NCI-H2107 (cell line): ENCODE results near the gene SMAD3.
"Not testable (repeated sequence)": the region's sequence is repeated elsewhere in the genome, so short reads cannot be mapped to it uniquely, and the experiment has no call there.

Source experiments
- DNase-seq: peaks from one replicate; lab custom pipeline; 2025; lab: John Stamatoyannopoulos, UW

SMAD3 gene

DNA sequence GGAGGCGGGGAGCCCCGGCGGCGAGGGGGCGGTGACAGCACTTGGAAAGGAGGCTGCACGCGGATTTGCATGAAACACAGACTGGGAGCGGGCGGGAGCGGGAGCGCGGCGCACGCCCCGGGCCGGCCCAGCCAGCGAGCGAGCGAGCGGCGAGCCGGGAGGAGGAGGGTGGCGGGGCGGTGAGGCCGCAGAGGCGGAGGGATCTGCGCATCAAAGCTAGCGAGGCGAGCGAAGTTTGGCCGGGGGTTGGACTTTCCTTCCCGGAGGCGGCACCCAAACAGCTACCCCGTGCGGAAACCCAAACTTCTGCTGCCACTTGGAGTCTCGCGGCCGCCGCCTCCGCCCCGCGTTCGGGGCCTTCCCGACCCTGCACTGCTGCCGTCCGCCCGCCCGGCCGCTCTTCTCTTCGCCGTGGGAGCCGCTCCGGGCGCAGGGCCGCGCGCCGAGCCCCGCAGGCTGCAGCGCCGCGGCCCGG is at the start of gene SMAD3:
Gene SMAD3, plus strand, starts transcription at position 72 of the 475 bp plus-strand sequence. CDS start 553 bp downstream, outside the sequence.
- DNase-seq: no peak

GRCh38 chr15:67017311-67017710 is 48.1 kb upstream of the SMAD3 start:
- DNase-seq: no peak

DNA sequence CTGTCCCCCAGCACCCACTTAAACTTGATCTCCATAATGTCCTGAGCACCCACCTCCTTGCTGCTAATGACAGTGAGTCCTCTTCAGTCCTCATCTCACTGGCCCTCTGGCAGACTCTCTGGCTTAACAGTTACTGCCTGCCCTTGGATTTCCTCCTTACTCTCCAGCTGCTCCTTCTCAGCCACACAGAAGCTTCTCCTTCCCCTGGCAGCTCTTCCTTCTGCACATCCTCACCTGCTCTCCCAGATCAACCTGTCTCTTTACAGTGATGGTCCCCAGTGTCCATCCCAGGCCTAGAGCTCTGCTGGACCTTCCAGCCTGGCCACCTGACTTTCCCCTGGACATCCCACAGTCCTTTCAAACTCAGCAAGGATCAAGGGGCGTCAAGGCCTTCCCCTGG is 47.4 kb upstream of the SMAD3 start:
- DNase-seq: no peak

DNA sequence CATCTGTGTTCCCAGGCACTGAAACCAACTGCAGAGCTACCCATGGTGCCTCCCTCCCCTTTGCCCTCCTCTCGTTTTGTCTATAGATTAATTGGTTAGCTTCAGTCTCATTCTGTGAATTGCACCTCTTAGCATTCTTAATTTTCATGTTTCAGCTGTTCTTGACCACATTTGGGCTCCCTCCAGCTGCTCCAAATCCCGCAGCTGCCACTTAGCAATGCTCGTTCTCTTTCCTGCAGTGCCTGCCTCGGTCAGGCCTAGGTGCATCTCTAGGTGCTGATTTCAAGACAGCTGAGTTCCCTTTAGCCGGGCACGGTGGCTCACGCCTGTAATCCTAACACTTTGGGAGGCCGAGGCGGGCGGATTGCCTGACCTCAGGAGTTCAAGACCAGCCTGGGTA is 47.0 kb upstream of the SMAD3 start:
- DNase-seq: peak; percentile 27

GRCh38 chr15:67019069-67019468 is 46.3 kb upstream of the SMAD3 start:
- DNase-seq: no peak

GRCh38 chr15:67019884-67020520 is 45.4 kb upstream of the SMAD3 start:
- DNase-seq: no peak

DNA sequence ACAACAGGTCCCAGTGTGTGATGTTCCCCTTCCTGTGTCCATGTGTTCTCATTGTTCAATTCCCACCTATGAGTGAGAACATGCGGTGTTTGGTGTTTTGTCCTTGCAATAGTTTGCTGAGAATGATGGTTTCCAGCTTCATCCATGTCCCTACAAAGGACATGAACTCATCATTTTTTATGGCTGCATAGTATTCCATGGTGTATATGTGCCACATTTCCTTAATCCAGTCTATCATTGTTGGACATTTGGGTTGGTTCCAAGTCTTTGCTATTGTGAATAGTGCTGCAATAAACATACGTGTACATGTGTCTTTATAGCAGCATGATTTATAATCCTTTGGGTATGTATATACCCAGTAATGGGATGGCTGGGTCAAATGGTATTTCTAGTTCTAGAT is 44.7 kb upstream of the SMAD3 start:
- not testable (repeated sequence) for DNase-seq

- DNase-seq: no peak
Measured at GRCh38 chr15:67021455-67021854, 43.9 kb upstream of the SMAD3 start.

DNA sequence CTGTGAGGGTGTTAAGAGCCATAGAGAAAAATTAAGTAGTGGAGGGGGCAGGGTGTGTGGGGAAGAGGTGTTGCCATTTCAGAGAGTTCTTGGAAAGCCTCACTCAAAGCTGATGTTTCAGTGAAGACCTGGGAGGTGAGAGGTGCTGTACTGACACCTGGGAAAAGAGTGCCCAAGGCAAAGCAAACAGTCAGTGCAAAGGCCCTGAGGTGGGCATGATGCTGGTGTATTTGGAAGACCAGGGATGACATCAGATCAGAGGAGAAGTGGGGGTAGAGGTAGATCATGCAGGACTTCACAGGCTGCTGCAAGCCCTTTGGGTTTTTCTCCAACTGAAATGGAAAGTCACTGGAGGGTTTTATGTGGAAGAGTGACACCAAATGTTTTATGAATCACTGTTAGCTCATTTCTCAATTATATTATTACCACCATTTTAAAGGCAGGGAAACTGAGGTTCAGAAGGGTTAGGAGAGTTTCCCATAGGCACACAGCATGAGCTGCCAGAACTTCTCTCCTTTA is 42.8 kb upstream of the SMAD3 start:
- DNase-seq: no peak

- no peak for DNase-seq
Measured at GRCh38 chr15:67023517-67024313, 41.7 kb upstream of the SMAD3 start.

- DNase-seq: no peak
Measured at GRCh38 chr15:67024314-67024997, 40.9 kb upstream of the SMAD3 start.

DNA sequence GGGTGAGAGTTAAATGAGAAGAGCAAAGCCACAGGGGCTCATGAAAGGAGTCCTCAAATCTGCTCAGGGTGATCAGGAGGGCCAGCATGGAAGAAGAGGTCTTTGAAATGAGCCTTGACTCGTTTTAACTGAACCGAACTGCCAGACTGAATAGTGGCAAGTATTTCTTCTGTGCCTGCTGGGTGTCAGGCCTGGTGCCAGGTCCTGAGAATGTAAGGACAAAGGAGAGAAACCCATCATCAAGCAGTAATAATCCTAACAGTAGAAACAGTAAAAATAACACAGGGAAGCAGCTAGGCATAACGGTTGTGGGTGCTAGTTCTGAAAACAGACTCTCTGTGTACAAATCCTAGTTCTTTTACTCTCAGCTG is 40.4 kb upstream of the SMAD3 start:
- no peak for DNase-seq

GRCh38 chr15:67025719-67026609 is 39.4 kb upstream of the SMAD3 start:
- no peak for DNase-seq

DNA sequence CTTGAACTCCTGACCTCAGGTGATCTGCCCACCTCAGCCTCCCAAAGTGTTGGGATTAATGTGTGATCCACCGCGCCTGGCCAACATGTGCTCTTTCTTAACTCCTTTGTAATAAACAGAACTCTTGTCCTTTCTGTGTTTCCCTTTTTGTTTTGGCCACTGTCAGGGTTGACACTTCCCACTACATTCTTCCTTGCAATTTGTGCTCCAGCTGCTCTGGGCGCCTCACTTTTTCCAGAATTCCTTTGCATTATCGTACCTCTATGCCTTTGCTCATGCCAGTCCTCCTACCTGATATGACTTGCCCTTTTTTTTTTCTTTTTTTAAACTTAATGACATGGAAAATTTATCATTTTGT is 38.8 kb upstream of the SMAD3 start:
- DNase-seq: no peak

GRCh38 chr15:67028440-67028839 is 37.0 kb upstream of the SMAD3 start:
- DNase-seq: not testable (repeated sequence)

DNA sequence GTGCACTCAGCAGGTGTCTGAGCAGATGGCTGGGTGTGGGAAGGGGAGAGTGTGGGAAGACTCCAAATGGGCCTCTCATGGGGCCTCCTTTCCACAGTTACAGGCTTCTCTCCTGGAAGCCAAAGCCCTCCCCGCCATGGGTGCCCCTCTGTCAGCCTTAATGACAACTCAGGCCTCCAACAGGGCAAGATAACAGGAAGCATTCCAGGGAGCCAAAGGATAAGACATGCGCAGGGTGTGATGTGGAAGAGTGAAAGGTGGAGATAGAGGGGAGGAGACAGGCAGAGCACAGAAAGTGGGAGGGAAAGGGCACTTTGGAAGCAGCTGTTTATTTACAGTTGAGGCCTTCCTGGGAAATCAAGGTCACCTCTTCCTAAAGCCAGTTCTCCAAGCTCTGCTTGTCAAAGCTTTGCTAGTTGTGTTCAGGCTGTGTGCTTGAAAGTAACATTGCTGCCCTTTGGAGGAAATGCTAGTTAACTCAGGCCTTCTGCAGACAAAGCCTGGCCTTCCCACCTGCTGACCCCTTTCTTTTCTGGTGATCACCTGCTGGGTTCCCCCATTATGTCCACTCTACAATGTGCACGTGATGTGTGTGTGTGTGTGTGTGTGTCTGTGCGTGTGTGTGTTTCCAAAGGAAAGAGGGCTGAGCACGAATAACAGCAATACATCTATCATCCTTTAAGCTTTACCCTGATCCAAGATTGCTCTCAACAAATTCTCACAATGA is 35.2 kb upstream of the SMAD3 start:
- DNase-seq: peak; percentile 32

DNA sequence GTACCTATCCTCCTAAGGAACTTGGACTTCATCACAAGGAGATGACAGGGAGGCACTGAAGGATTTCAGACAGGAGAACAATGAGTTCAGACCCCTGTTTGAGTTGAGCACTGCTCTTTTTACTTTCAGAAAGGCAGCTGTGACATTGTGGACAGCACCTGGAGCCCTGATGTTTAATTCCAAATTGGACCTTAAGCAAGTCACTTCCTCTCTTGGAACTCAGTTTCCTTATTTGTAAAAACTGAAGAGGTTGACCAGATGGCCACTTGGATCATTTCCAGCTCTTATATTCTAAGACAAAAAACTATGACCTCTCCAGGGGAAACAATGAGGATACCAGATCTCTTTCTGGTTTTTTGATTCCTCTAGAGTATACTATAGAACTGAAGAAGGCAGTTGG is 34.1 kb upstream of the SMAD3 start:
- DNase-seq: no peak

DNA sequence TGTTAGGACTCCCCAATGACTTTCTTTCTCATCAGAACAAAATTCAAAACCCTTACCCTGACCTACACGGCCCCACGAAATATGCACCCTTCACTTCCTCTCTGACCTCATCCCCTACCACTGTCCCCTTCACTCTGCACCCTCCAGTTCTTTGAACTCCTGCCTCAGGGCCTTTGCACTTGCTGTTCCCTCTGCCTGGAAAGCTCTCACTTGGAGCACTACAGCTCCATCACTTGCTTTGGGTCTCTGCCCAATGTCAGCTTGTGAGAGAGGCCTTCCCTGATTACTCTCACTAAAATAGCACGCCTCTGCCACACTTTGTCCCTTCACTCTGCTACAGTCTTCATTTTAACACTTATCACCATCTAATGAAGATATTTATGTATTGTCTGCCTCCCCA is 32.8 kb upstream of the SMAD3 start:
- DNase-seq: no peak

DNA sequence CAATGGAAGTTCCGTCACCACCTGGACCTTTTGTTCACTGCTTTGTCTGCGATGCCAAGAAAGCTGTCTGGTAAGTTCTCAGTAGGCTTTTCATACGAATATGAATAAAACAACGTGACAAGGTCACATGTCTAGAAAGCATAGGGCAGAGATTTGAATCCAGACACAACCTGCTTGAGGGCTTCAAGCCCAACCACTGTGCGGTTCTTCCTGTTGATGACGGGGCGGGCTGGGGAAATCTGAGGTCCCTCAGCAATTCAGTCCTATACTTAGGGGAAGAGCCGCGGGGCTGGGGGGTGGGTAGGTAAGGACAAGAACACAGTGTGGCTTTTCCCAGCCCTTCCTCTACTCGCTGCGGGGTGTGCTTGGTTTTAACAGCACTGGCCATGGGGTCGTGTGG is 32.4 kb upstream of the SMAD3 start:
- no peak for DNase-seq

DNA sequence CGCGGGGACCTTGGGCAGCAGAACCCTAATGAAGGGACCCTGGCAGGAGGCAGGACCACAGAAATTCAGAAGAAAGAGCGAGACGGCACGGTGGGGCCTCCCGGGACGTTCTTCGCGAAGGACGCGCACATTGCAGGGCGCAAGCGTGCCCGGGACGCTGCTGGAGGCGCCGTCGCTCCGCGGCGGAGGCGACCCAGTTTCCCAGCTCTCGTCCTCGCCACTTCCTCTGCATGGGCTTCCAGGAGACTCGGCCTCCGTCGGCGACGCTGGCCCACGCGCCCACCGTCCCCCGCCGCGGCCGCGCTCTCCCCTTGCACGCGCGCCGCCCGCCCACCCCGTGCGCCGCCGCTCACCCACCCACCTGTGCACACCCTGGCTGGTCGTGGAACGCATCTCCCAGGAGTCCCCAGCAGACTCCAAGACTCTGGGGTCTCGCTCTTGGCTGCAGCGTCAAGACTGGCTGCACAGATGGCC is 31.8 kb upstream of the SMAD3 start:
- DNase-seq: no peak

- DNase-seq: no peak
Measured at GRCh38 chr15:67035886-67036285, 29.5 kb upstream of the SMAD3 start.
